Vagina (tissue), 2 donors: ENCODE measurements around the gene SDE2.

Experiments used
- CTCF ChIP-seq, 3 experiments: fragments of 450-650 bp in 2 of 3; fragments of 200-600 bp in 1 of 3; sonication (generic) in 1 of 3; IDR thresholded peaks; one replicate each; pipeline ENCODE4 v1.5.1; 2017 to 2019; ENCODE audit warnings: antibody characterized with exemption in 3 of 3, mild to moderate bottlenecking in 2 of 3, moderate library complexity in 2 of 3
- POLR2A ChIP-seq, 2 donors: fragments of 450-650 bp; IDR thresholded peaks; one replicate each; pipeline ENCODE4 v1.6.1; 2017; ENCODE audit warnings: antibody characterized with exemption in 2 of 2, mild to moderate bottlenecking in 2 of 2, moderate library complexity in 2 of 2
- POLR2AphosphoS5 ChIP-seq, 2 donors: sonication (generic); formaldehyde crosslinking; IDR thresholded peaks; one replicate each; pipeline ENCODE4 v1.9.0; 2017; ENCODE audit warnings: antibody characterized with exemption in 2 of 2, mild to moderate bottlenecking in 2 of 2, low read depth in 1 of 2; ENCODE audit not compliant: insufficient read depth in 1 of 2

GRCh38 chr1:225934711-225935110 is 64.4 kb downstream of the SDE2 start:
- no peak for TF ChIP-seq POLR2AphosphoS5 (IDR thresholded peaks at IDR 0.05; ENCODE audit: insufficient read depth in 1 of 2, low read depth in 1 of 2)
- no peak for TF ChIP-seq CTCF (IDR thresholded peaks at IDR 0.05)
- TF ChIP-seq POLR2A (IDR thresholded peaks at IDR 0.05): no peak
